NT2/D1 (cell line): ENCODE data around the gene FGL2.

Source experiments
- SUZ12 ChIP-seq: IDR thresholded peaks from 2 replicates; pipeline ENCODE4 v1.6.1; 2011; ENCODE audit not compliant: insufficient read length, insufficient read depth; ENCODE audit errors: extremely low read depth
- YY1 ChIP-seq: IDR thresholded peaks from 2 replicates; pipeline ENCODE4 v1.6.1; 2011; ENCODE audit not compliant: insufficient read length, insufficient read depth
- ZNF274 ChIP-seq: IDR thresholded peaks from 2 replicates; pipeline ENCODE4 v1.6.1; 2011; ENCODE audit warnings: mild to moderate bottlenecking, low read depth, low read length

DNA sequence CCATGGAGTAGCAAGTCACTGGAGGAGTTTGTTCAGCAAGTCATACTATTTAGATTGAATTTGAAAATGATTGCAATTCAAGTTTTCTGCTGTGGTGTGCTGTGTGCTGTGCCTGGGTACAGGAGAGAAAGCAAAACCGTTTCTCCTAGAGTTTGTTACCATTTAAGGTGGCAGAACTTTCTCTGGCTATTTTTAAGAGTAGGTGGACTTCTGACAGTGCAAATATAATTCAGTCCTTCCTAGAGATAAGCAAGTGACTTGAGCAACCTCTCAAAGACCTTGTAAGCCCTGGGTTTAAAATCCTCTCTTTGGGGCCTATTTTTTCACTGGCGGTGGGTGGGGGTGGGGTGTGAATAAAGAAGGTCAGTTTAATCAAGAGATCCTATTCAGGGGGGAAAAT, 42.9 kb upstream of the FGL2 start:
- TF ChIP-seq SUZ12 (no peak), YY1 (no peak), ZNF274 (no peak)
